ENCODE measurements around the gene CLCN5.

DNA sequence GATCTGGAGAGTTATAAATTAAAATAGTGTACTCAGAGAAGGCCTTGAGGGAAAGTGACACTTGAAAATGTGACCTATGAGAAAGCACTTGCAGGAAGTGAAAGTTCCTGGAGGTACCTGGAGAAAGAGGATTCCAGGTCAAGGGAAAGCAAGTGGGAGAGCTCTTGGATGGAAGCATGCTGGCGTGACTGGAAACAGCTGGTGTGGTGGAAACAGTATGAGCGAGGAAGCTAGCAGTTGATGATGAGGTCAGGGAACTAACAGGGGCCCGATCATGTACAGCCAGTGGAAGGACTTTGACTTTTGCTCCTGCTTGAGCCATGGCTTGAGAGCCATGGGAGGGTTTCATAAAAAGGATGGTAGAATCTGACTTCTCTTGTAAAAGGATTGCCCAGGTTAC is 9.5 kb upstream of the CLCN5 start:
- TF ChIP-seq, protein P1, sequence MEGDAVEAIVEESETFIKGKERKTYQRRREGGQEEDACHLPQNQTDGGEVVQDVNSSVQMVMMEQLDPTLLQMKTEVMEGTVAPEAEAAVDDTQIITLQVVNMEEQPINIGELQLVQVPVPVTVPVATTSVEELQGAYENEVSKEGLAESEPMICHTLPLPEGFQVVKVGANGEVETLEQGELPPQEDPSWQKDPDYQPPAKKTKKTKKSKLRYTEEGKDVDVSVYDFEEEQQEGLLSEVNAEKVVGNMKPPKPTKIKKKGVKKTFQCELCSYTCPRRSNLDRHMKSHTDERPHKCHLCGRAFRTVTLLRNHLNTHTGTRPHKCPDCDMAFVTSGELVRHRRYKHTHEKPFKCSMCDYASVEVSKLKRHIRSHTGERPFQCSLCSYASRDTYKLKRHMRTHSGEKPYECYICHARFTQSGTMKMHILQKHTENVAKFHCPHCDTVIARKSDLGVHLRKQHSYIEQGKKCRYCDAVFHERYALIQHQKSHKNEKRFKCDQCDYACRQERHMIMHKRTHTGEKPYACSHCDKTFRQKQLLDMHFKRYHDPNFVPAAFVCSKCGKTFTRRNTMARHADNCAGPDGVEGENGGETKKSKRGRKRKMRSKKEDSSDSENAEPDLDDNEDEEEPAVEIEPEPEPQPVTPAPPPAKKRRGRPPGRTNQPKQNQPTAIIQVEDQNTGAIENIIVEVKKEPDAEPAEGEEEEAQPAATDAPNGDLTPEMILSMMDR (IDR thresholded peaks at IDR 0.05; ENCODE audit: borderline replicate concordance, extremely low read depth, low read length, poor library complexity, severe bottlenecking), result no peak
- no peak for TF ChIP-seq EZH2 (IDR thresholded peaks at IDR 0.05; ENCODE audit: borderline replicate concordance, low read depth, low read length, severe bottlenecking)

All from DND-41 (cell line).